NCI-H524 (cell line): ENCODE data around the gene HERC4.
"Not testable (repeated sequence)": the region's sequence is repeated elsewhere in the genome, so short reads cannot be mapped to it uniquely, and the experiment has no call there.

Experiments used
- DNase-seq, 2 experiments: peaks; one replicate each; lab custom pipeline; 2025; lab: John Stamatoyannopoulos, UW

Gene HERC4

DNA sequence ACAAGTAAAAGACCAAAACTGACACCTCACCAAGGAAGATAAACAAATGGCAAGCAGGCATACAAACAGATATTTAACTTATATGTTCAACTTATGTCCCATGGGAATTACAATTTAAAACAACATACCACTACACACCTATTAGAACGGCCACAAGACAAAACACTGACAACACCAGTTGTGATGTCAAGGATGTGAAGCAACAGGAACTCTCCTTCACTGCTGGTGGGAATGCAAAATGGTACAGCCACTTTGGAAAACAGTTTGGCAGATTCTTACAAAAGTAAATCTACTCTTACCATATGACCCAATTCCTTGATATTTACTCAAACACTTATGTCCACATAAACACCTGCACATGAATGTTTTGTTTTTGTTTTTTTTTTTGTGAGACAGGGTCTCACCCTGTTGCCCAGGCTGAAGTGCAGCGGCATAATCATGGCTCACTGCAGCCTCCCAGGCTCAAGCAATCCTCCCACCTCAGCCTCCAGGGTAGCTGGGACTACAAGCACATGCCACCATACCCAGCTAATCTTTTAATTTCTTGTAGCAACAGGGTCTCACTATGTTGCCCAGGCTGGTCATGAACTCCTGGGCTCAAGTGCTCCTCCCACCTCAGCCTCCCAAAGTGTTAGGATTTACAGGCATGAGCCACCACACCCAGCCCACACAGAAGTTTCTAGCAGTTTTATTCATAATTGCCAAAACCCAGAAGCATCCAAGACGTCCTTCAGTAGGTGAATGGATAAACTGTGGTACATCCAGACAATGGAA lies 27.3 kb downstream of the HERC4 start:
- no peak for DNase-seq

DNA sequence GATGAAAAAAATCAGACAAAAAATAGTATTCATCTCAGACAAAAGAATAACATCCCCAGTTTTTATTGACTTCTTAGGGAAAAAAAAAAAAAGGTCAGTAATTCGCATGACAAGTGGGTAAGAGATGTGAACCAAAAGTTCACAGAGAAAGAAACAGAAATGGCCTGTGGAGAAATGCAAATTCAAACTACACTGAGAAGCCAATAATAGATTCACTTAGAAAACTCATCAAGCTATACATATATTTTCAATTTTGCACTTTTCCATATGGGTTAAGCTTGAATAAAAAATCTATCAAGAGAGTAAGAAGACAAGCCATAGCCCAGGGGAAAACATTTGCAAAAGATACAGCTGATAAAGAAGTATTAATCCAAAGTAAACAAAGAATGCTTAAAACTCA lies 28.0 kb downstream of the HERC4 start:
- no peak for DNase-seq

DNA sequence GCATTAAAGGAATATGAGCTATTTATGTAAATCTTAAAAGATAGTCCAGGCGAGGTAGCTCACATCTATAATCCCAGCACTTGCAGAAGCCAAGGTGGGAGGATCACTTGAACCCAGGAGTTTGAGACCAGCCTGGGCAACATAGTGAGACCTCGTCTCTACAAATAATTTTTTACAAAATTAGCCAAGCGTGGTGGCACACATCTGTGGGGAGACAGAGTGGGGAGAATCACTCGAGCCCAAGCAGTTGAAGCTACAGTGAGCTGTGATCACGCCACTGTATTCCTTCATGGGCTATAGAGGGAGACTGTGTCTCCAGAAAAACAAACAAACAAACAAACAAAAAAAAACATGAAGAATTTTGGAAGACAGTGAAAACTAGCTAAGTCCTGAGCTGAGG lies 28.4 kb downstream of the HERC4 start:
- no peak for DNase-seq

DNA sequence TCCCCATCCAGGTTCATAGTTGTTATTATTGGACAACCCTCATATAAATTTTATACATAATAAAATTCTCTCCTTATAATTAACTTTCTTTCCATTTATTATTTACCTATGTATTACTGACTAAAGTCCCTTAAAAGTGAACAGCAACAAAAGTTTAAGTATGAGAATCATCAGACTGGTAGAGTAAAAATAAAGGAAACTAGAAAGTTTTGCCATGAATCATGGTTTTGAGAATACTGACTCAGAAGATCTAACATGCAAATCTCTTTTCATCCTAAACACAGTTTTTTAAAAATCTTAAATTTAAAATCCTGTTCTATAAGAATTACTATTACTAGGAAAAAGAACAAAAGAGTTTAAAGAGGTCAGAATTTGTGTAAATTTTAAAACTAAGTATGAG lies 32.1 kb downstream of the HERC4 start:
- DNase-seq, result no peak

DNA sequence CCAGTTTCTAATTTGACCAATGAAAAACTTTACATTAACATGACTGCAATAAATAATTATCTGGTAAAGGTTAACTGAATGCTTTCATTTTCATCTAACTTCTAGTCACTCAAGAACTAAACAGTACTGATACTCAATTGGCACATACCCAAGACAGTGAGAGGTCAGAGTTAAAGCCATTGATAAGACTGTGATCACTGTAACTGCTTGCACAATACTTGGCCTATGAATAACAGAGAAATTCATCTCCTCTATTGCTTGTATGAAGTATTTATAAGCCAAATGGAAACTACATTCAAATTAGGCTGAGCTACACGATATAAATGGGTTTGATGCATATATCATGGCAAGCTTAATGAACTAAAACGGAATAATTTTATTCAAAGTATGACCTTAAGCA lies 43.0 kb downstream of the HERC4 start:
- no peak for DNase-seq

DNA sequence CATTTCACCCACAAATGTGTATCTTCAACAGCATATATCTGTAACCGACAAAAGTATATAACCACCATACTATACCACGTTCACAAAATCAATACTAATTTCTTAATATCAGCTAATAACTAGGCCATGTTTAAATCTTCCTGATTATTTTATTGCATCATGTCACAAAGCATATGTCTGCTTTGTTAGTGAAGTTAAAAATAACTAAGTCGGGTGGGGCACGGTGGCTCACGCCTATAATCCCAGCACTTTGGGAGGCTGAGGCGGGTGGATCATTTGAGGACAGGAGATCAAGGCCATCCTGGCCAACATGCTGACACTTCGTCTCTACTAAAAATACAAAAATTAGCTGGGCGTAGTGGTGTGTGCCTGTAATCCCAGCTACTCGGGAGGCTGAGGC lies 47.7 kb downstream of the HERC4 start:
- DNase-seq, result no peak

DNA sequence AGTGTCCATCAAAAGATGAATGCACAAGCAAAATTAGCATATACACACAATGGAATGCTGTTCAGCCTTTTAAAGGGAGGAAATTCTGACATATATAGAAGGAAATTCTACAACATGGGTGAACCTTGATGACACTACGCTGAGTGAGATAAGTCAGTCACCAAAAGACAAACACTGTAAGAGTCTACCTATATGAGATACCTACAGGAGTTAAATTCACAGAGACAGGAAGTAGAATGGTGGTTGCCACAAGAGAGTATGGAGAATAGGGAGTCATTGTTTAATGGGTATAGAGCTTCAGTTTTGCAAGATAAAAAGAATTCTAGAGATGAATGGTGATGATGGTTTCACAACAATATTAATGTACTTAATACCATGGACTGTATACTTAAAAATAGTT lies 51.8 kb downstream of the HERC4 start:
- no peak for DNase-seq

DNA sequence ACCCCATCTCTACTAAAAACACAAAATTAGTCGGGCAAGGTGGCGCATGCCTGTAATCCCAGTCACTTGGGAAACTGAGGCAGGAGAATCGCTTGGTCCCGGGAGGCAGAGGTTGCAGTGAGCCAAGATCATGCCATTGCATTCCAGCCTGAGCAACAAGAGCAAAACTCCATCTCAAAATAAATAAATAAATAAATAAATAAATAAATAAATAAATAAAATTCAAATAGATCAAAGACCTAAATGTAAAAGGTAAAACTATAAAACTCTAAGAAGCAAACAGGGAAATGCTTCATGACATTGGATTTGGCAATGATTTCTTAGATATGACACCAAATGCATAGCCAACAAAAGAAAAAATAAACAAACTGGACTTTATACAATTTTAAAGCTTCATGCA lies 52.8 kb downstream of the HERC4 start:
- DNase-seq, result not testable (repeated sequence)

DNA sequence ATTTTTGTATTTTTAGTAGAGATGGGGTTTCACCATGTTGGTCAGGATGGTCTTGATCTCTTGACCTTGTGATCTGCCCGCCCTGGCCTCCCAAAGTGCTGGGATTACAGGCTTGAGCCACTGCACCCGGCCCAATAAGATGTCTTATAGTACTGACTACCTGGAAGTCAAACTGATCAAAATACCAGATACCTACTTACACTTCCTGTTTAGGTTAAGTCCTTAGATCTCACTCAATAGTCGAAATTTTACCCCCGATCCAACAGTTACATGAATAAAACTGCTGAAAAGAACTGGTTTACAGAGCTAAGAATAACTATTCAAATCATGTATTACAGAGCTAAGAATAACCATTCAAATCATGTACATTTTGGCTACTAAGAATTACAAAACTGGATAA lies 58.6 kb downstream of the HERC4 start:
- DNase-seq, result not testable (repeated sequence)

DNA sequence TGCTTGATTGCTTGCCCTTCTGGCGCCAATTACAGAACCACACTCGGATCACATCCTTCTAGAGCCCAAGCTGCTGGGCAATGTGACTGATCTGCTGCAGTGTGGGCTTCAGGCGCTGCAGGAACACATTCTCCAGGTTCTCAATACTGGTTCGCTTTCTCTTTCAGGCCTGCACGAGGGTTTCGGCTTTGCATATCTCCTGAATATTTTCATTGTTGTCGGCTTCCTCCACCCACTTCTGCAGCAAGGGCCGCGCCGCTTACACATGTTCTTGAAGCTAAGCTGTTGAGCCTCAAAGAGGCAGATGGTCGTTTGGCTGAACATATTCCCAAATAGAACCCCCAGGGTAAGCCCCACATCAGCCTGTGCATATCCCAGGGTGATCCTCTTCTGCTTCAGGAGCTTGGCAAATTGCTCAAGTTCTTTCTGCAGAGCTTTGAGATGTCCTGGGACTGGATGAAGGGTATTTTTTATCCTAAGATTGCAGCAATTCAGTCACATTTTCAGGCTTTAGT lies 64.6 kb downstream of the HERC4 start:
- DNase-seq, result peak in 1 of 2 experiments; percentile 1

DNA sequence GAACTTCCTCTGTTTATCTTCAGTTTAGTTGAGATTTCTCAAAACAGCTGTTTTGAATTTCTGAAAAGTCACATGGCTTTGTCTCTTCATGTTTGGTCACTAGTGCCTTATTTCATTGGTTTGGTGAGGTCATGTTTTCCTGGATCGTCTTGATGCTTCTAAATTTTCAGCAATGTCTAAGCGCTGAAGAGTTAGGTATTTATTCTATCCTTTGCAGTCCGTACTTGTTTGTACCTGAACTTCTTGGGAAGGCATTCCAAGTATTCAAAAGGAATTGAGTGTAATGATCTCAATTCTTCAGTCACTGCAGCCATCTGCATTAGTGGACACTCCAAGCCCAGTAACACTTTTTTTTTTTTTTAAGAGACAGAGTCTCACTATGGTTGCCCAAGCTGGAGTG lies 67.7 kb downstream of the HERC4 start:
- DNase-seq, result no peak

DNA sequence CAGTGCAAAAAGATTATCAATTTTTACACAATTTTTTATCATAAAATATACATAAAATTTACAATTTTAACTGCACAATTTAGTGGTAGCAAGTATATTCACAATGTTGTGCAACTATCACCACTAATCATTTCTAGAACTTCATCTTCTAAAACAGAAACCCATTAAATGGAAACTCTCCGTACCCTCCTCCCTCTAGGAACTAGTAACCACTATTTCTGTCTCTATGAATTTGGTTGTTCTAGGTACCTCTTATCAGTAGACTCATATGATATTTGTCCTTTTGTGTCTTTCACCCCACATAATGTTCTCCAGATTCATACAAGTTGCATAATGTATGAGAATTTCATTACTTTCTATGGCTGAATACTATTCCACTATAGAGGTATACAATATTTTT lies 73.5 kb downstream of the HERC4 start:
- no peak for DNase-seq

DNA sequence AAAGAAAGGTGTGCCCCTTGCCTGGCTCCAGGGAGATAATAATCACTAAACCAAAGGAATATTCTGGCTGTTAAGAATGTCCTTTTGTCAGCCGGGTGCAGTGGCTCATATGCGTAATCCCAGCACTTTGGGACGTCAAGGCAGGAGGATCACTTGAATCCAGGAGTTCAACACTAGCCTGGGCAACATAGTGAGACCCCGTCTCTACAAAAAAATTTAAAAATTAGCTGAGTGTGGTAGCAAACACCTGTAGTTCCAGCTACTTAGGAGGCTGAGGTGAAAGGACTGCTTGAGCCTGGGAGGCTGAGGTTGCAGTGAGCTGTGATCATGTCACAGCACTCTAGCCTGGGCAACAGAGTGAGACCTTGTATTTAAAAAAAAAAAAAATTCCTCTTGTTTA lies 74.1 kb downstream of the HERC4 start:
- DNase-seq, result no peak

DNA sequence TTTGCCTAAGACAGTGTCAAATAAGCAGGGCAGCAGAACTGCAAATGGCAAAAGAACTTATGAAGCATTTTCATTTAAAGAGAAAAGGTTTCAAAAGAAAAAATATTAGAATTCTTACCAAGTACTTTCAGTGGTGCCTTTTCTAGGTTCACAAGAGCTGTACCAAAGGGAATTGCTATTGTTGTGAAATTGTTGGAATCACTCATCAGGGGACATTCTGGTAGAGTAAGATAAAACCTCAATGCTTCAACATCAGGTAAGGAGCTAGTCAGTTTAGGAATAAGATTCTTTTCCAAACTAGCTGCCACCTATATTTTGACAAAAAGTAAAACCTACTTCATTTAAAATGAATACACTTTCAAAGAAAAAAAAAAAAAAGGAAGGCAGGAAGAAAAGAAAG lies 85.0 kb downstream of the HERC4 start:
- DNase-seq, result no peak

DNA sequence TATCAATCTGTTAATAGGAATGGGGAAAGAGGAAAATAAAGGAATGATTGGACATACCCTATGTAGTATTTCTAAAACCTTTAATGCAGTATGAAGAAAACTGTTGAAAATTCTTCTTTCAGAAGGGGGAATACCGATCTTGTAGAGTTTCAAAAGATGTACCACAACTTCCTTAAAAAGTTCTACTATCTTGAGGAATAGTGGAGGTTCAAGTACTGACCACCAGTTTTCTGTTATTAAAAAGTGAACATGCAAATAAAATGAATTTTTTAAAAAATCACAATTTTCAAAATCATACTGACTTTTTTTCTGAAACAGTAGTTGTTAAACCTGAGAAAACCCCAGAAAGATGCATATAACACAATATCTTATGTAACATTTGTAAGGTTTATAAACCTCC lies 86.5 kb downstream of the HERC4 start:
- no peak for DNase-seq

DNA sequence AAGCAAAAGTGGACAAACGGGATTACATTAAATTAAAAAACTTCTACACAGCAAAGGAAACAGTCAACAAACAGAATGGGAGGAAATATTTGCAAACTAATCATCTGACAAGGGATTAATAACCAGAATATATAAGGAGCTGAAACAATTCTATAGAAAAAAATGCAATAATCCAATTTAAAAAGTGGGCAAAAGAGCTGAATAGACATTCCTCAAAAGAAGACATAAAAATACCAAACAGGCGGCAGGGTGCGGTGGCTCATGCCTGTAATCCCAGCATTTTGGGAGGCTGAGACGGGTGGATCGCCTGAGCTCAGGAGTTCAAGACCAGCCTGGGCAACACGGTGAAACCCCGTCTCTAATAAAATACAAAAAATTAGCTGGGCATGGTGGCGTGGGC lies 92.5 kb downstream of the HERC4 start:
- DNase-seq, result not testable (repeated sequence)

DNA sequence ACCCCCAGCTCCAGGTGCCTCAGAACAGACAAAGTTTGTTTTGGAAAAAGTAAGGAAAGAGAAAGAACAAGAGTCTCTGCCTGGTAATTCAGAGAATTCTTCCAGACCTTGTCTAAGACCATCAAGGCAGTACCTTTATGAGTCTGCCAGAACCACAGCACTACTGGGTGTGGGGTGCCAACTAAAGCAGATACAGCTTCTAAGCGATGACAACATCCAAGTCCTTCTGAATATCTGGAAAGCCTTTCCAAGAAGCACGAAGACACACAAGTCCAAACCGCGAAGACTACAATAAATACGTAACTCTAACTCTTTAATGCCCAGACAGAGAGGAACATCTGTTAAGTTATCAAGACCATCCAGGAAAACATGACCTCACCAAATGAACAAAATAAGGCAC lies 96.3 kb downstream of the HERC4 start:
- no peak for DNase-seq

DNA sequence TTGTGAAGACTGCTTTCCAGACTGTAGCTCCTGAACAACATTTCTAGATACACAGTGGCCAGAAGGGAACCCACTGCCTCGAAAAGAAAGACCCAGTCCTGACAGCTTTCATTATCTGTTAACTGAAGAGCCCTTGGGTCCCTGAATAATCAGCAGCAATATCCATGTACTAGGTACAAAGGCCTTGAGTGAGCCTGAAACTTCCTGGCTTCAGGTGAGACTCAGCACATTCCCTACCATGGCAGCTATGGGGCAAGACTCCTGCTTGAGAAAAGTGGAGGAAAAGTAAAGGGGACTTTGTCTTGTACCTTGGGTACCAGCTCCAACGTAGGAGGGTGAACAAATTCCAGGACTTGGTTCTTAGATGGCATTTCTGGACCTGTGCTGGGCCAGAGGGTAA lies 97.8 kb downstream of the HERC4 start:
- DNase-seq, result no peak

DNA sequence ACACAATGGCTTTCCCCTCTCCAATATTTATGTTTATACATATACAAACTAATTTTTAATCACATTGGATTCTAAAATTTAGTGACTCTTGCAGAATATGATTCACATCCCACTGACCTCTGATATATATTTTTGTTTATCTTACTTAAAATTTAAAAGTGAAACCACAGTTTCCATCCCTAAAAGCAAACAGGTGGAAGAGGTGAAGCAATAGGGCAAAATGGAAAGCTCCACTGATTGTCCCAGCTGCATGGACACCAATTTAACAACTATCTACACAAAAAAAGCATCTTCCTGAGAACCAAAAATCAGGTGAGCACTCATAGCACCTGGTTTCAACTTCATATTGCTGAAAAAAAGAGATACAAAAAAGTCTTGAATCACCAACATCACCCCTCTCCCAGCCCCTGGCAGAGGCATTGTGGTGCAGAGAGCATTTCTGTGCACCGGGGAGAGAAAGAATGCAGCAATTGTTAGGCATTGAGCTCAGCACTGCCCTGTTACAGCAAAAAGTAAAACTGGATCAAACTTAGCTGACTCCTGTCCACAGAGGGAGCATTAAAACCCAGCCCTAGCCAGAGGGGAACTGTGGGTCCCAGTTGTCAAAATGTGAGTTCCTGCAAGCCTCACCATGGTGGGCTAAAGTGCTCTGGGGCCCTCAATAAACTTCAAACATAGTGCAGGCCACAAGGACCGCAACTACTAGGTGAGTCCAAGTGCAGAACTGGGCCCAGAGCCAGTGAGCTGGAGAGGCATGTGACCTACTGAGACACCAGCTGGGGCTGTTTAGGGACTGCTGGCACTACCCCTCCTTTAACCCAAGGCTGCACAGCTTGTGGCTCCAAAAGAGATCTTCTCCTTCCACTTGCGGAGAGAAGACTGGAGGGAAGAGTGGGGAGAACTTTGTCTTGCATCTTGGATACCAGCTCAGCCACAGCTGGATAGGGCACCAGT lies 98.5 kb downstream of the HERC4 start:
- peak in 1 of 2 experiments; percentile 2 for DNase-seq

DNA sequence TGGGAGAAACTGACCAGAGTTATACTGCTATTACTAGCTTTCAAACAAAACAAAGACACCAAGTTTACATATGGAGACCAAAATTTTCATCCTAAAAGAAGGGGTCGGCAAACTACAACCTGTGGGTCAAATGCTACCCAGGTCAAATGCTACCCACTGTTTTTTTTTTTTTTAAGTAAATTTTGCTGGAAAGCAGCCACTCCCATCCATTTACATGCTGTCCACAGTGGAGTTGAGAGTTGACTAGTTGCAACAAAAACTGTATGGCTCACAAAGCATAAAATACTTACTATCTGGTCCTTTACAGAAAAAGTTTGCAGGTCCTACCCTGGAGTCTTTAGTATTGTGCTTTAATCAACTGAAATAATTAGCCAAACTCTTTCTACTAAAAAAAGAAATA lies 99.2 kb downstream of the HERC4 start:
- no peak for DNase-seq

DNA sequence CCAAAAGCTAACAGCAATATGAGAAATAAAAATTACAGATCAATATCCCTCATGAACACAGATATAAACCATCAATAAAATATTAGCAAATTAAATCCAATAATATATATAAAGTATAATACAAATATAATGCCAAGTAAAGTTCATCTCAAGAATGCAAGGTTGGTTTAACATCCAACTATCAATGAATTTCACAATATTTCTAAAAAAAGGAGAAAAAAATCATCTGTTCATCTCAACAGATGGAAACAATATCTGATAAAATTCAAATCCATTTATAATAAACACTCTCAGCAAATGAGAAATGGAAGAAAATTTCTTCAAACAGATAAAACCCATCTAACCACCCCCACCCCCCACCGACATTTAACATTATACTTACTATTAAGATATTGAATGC lies 103.8 kb downstream of the HERC4 start:
- no peak for DNase-seq

DNA sequence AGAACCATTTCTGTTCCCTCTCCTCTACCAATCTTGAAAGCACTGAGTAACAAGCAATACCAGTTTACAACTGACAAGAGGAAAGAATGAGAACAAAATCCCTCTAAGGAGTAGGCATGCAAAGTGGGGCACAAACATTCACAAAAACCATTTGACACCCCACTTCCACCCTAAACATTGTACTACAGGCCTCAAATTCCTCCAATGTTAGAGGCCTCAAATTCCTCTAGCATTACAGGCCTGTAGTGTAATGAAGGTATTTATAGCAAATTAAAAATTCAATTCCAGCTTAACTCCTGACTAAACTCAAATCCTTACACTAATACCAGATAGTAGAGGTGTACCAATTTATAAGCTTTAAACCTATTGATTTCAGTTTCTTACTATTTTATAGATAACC lies 105.2 kb downstream of the HERC4 start:
- DNase-seq, result no peak

DNA sequence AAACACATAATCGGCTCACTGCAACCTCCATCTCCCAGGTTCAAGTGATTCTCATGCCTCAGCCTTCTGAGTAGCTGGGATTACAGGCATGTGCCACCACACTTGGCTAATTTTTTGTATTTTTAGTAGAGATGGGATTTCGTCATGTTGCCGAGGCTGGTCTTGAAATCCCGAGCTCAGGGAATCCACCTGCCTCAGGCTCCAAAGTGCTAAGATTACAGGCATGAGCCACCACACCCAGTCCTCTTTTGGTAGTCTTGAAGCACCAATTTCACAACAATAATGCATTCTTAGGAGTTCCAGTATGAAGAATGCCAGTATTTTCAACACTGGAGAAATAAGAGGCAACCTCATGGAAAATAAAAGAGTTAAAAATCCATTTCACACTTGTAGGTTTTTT lies 109.0 kb downstream of the HERC4 start:
- not testable (repeated sequence) for DNase-seq
